ENCODE measurements around the gene UGGT2.
A peak's percentile ranks its signal among the peaks of the same experiment; 100 is the strongest.
"Not testable (repeated sequence)": the region's sequence is repeated elsewhere in the genome, so short reads cannot be mapped to it uniquely, and the experiment has no call there.

UGGT2 gene

DNA sequence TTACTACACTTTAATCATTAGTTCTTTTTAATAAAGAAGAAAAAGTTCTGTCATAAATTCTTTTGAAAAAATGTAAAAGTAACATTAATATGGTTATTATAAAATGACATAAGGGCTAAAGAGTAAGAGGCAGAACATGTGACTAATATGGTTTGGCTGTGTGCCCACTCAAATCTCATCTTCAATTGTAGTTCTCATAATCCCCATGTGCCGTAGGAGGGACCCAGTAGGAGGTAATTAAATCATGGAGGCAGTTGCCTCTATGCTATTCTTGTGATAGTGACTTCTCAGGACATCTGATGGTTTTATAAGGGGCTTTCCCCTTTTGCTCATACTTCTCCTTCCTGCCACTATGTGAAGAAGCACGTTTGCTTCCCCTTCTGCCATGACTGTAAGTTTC is 104.5 kb downstream of the UGGT2 start:
- peak; percentile 77 for DNase-seq (ENCODE audit: low read depth)
- H3K4me3 ChIP-seq (ENCODE audit: low read depth, low read length): no peak overlapping the region
- TF ChIP-seq, protein P1, sequence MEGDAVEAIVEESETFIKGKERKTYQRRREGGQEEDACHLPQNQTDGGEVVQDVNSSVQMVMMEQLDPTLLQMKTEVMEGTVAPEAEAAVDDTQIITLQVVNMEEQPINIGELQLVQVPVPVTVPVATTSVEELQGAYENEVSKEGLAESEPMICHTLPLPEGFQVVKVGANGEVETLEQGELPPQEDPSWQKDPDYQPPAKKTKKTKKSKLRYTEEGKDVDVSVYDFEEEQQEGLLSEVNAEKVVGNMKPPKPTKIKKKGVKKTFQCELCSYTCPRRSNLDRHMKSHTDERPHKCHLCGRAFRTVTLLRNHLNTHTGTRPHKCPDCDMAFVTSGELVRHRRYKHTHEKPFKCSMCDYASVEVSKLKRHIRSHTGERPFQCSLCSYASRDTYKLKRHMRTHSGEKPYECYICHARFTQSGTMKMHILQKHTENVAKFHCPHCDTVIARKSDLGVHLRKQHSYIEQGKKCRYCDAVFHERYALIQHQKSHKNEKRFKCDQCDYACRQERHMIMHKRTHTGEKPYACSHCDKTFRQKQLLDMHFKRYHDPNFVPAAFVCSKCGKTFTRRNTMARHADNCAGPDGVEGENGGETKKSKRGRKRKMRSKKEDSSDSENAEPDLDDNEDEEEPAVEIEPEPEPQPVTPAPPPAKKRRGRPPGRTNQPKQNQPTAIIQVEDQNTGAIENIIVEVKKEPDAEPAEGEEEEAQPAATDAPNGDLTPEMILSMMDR (conservative IDR thresholded peaks at IDR 0.05; ENCODE audit: low read depth, low read length): no peak

DNA sequence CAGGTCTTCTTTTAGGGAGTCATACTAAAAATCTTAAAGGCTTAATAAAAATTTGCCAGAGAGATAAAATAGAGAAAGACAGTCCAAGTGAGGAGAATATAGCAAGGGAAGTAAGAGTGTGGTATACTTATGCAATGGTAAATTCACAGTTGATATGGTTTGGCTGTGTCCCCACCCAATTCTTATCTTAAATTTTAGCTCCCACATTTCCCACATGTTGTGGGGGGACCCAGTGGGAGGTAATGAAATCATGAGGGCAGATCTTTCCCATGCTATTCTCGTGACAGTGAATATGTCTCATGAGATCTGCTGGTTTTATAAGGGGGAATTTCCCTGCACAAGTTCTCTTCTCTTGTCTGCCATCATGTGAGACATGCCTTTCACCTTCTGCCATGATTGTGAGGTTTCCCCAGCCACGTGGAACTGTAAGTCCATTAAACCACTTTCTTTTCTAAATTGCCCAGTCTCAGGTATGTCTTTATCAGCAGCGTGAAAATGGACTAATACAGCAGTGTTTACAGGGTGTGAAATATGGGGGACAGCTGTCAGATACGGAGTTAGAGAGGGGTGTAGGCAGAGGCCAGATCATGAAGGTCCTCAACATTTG is 115.4 kb downstream of the UGGT2 start:
- peak; percentile 23 for DNase-seq (ENCODE audit: low read depth)
- no peak overlapping the region for H3K4me3 ChIP-seq (ENCODE audit: low read depth, low read length)
- TF ChIP-seq, protein P1 (conservative IDR thresholded peaks at IDR 0.05; ENCODE audit: low read depth, low read length): no peak

DNA sequence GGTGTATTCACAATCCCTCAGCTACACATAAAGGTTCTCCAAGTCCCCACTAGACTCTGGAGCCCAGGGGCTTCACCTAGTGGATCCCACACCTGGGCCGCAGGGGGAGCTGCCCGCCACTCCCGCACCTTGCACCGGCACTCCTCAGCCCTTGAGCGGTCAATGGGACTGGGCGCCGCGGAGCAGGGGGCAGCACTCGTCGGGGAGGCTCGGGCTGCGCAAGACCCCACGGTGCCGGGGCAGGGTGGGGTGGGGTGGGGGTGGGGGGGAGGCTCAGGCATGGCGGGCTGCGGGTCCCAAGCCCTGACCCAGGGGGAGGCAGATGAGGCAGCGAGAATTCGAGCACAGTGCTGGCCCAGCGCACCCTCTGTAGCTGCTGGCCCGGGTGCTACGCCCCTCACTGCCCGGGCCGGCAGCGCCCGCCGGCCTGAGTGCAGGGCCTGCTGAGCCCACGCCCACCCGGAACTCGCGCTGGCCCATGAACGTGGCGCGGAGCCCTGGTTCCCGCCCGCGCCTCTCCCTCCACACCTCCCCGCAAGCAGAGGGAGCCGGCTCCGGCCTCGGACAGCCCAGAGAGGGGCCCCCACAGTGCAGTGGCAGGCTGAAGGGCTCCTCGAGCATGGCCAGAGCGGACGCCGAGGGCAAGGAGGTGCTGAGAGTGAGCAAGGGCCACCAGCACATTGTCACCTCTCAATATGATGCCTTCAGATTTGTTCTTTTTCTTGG is 121.7 kb downstream of the UGGT2 start:
- TF ChIP-seq, protein P1 (conservative IDR thresholded peaks at IDR 0.05; ENCODE audit: low read depth, low read length): no peak
- no peak overlapping the region for H3K4me3 ChIP-seq (ENCODE audit: low read depth, low read length)
- DNase-seq (ENCODE audit: low read depth): no peak

DNA sequence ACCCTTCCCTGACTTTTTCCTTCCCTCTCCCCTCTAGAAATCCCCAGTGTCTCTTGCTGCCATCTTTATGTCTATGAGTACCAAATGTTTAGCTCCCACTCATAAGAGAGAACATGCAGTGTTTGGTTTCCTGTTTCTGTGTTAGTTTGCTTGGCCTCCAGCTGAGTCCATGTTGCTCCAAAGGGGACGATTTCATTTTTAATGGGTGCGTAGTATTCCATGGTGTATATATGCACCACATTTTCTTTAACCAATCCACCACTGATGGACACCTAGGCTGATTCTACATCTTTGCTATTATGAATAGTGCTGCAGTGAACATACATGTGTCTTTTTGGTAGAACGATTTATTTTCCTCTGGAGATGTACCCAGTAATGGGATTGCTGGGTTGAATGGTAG is 123.8 kb downstream of the UGGT2 start:
- no peak overlapping the region for H3K4me3 ChIP-seq (ENCODE audit: low read depth, low read length)
- TF ChIP-seq, protein P1 (conservative IDR thresholded peaks at IDR 0.05; ENCODE audit: low read depth, low read length): no peak
- DNase-seq (ENCODE audit: low read depth): no peak

DNA sequence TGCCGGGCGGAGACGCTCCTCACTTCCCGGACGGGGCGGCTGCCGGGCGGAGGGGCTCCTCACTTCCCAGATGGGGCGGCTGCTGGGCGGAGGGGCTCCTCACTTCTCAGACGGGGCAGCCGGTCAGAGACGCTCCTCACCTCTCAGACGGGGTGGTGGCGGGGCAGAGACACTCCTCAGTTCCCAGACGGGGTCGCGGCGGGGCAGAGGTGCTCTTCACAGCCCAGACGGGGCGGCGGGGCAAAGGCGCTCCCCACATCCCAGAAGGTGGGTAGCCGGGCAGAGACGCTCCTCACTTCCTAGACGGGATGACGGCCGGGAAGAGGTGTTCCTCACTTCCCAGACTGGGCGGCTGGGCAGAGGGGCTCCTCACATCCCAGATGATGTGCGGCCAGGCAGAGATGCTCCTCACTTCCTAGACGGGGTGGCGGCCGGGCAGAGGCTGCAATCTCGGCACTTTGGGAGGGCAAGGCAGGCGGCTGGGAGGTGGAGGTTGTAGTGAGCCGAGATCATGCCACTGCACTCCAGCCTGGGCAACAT is 124.8 kb downstream of the UGGT2 start:
- not testable (repeated sequence) for H3K4me3 ChIP-seq (ENCODE audit: low read depth, low read length); DNase-seq (ENCODE audit: low read depth)

DNA sequence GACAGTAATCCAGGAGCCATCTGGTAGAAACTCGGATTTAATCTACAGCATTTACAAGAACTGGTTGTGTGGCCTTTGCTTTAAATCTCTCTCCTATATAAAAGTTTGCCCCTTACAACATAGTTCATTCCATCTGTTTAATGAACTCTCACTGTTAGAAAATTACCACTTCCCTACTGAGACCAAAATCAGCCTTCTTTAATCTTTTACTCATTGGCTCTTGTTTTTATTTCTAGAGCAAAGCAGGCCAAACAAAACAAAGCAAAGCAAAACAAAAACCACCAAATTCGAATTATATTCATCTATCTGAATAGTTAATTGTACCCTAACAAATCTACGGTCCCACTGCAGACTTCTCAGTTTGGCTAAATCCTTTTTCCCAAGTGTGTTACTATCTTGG is 127.0 kb downstream of the UGGT2 start:
- TF ChIP-seq, protein P1 (conservative IDR thresholded peaks at IDR 0.05; ENCODE audit: low read depth, low read length): no peak
- peak; percentile 9 for DNase-seq (ENCODE audit: low read depth)
- no peak overlapping the region for H3K4me3 ChIP-seq (ENCODE audit: low read depth, low read length)

DNA sequence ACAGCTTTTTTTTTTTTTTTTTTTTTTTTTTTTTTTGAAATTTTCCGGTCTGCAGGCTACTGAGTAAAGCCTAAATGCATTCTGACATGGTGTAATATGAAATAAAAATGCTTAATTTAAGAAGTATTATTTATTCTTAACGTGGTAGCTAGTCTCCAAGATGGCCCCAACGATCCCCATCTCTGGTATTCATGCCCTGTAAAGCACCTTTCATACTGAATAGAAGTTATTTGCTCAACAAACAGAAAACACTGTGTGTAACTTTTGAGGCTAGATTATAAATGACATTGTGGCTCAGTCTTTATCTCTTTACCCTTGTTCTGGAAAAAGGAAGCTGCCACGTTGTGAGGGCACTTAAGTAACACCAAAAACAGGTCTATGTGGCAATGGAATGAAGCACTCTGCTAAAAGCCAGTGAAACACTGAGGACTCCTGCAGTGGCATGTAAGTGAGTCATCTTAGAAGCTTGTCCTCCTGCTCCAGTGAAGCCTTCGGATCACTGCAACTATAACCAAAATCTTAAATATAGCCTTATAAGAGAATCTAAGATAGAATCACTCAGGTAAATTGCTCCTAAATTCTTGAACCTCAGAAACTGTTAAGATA is 128.7 kb downstream of the UGGT2 start:
- TF ChIP-seq, protein P1 (conservative IDR thresholded peaks at IDR 0.05; ENCODE audit: low read depth, low read length): no peak
- H3K4me3 ChIP-seq (ENCODE audit: low read depth, low read length): no peak overlapping the region
- DNase-seq (ENCODE audit: low read depth): peak; percentile 96

Data from choroid plexus epithelial cell (primary cell).